ENCODE data around the gene YBEY. TPM values are rescaled to one million over a fixed set of nuclear protein-coding genes. Genes with fewer than 3 reads are reported as not detected.
"Not testable (repeated sequence)": the region's sequence is repeated elsewhere in the genome, so short reads cannot be mapped to it uniquely, and the experiment has no call there.

The YBEY gene
- polyA plus RNA-seq (ENCODE audit: insufficient read length in 4 of 4), result 10 to 100 TPM; 21.7 to 27.1 (median 23.3) TPM

GRCh38 chr21:46285761-46286647, at the start of gene YBEY:
YBEY (plus strand) TSS chr21:46286342; CDS start chr21:46286914, 572 bp downstream.
- peak; percentile 76 to 85 (median 82) for DNase-seq (ENCODE audit: low read depth in 4 of 4, low spot score in 2 of 4)

DNA sequence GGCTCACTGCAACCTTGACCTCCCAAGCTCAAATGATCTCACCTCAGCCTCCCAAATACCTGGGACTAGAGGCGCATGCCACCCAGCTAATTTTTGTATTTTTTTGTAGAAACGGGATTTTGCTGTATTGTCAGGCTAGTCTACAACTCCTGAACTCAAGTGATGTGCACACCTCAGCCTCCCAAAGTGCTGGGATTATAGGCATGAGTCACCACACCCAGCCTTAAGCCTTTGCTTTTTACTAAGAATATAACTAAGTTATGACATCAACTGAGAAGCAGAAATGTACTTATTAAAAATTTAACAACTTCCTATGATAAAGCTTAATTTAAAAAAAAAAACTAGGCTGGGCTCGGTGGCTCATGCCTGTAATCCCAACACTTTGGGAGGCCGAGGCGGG, 48.7 kb upstream of the YBEY start:
- DNase-seq (ENCODE audit: low read depth in 4 of 4, low spot score in 2 of 4), result no peak

DNA sequence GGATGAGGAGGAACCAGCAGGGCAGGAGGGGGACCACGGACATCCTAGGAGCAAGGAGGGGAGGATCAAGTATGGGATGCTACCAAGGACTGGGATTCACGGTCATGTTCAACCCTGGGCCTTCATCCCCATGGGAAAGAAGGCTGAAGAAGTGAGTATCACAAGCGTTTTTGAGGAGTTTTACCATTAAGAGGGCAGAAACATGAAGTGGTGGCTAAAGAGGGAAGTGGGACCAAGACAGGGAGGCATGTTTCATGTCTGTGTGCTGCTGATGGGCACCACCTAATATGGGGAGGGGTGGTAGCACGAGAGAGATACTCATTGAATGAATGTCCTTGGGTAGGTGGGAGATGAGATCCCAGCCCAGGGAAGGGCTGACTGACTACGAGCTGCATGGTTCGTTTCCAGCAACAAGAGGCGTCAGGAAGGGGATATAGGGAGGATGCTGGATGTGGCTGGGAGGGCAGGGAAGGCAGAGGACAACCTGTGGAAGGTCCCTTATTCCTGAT, 46.3 kb upstream of the YBEY start:
- DNase-seq (ENCODE audit: low read depth in 4 of 4, low spot score in 2 of 4), result no peak

GRCh38 chr21:46241577-46241976, 44.6 kb upstream of the YBEY start:
- DNase-seq (ENCODE audit: low read depth in 4 of 4, low spot score in 2 of 4), result not testable (repeated sequence)

DNA sequence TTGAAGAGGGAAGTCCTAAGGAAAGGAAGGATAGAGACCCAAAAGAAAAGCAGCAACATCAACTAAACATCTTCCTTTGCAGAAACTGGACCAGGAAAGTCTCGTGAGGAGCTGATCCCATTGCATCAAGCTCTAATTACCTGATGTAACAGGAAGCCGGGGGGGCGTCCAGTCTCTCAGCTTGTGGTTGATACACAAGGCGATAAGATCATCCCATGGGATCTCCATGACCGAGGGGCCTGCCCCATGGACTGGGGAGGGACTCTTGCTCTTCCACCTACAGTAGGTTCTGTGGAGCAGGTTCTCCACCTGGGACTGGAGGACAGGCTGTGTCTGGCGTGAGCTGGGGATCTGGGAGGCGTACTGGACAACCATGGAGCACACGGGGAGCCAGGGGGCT, 42.8 kb upstream of the YBEY start:
- no peak for DNase-seq (ENCODE audit: low read depth in 4 of 4, low spot score in 2 of 4)

GRCh38 chr21:46243960-46244361, 42.2 kb upstream of the YBEY start:
- no peak for DNase-seq (ENCODE audit: low read depth in 4 of 4, low spot score in 2 of 4)

DNA sequence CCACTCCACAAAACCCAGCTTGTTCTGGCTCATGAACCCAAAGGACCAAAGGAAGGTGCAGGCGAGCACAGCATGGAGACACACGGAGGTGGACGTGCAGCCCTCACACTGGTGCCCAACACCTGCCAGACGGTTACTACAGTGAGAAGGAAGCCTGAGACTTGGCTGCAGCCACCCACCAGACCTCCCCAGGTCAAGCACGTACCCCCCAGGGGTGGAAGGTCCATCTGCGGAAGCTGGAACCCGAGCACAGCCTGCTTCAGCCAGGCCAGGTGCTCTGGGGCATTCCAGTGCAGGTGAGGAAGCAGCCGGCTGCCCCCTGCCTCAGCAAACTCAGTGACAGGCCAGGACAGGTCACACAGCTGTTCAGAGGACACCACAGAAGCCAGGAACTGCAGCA, 41.5 kb upstream of the YBEY start:
- no peak for DNase-seq (ENCODE audit: low read depth in 4 of 4, low spot score in 2 of 4)

DNA sequence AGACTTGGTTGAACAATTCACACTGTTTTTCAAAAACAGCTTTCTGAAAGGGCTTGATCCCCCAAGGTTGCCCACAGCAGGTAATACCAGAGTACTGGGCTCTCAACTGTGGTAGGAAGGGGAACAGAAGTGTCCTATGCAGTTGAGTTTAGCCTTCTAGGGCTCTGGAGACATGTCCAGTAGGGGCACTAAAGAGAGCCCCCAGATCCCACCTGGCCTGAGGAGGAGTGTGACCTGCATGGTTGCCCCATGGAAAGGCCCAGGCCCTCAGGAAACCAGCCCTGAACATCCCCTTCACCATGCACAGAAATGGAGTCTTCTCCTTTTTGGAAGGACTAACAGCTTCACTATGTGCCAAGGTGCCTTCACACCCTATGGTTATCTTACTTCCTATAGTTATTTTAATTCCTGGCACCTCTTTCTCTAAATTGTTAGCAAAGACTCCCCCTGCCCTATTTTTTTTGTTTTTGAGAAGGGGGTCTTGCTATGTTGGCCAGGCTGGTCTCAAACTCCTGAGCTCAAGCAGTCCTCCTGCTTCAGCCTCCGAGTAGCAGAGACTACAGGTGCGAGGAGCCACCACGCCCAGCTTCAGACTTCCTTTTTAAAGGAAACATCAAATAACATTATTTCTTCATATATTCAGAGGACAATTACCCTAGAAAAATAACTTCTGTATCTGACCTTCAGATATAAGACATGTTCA, 40.8 kb upstream of the YBEY start:
- DNase-seq (ENCODE audit: low read depth in 4 of 4, low spot score in 2 of 4), result no peak

GRCh38 chr21:46246345-46246744, 39.8 kb upstream of the YBEY start:
- DNase-seq (ENCODE audit: low read depth in 4 of 4, low spot score in 2 of 4), result no peak

DNA sequence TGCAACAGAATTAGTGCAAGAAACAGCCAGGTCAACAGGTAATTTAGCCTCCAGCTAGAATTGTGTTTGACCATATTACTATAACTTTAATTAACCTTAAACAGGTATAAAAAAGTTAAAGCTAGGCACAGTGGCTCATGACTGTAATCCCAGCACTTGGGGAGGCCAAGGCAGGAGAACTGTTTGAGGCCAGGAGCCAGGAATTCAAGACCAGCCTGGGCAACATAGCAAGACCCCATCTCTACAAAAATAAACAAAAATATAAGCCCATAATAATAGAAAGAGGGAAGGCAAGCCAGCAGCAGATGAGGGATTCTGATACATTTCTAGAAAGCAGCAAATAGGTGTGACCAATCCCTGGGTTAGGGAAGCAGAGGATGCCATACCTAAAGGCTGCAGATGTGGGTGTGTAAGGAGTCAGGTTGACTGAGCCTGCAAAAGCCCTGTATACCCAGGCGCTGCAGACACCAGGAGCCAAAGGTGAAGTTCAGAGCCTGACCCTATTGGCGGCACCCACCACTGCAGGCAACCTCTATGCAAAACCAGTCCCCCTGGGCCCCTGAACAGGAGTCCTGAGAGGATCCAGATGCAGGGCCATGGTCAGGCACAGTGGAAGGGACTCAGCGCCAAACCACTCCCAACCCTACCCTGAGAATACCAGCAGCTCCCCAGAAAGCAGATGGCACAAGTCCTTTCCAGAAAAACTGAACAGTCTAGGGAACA, 38.3 kb upstream of the YBEY start:
- DNase-seq (ENCODE audit: low read depth in 4 of 4, low spot score in 2 of 4), result no peak

GRCh38 chr21:46248422-46248782, 37.7 kb upstream of the YBEY start:
- no peak for DNase-seq (ENCODE audit: low read depth in 4 of 4, low spot score in 2 of 4)

- no peak for DNase-seq (ENCODE audit: low read depth in 4 of 4, low spot score in 2 of 4)
These were observed 37.3 kb upstream of the YBEY start for GRCh38 chr21:46248827-46249226.

DNA sequence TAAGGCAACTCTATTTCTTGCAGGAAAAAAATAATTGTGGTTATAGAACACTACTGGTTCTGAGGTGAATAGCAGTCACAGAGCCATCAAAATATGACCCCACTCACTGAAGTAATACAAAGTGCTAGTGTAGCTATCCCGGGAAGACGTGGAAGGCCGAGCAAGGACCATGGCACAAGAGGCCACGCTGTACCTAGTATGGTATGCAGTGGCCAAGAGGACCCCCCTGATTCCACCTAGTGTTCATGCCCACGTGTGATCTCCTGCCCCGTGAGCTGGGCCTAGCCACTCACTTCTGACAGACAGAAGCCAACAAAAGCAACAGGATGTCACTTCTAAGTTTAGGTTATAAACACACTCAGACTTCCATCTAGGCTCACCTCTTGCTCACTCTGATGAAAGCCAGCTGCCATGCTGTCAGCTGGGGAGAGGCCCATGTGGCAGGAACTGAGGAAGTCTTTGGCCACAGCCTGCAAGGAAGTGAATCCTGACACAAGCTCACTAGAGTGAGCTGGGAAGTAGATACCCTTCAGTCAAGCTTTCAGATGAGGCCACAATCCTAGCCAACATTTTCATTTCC, 35.9 kb upstream of the YBEY start:
- DNase-seq (ENCODE audit: low read depth in 4 of 4, low spot score in 2 of 4), result no peak

GRCh38 chr21:46252840-46253239, 33.3 kb upstream of the YBEY start:
- DNase-seq (ENCODE audit: low read depth in 4 of 4, low spot score in 2 of 4), result no peak

DNA sequence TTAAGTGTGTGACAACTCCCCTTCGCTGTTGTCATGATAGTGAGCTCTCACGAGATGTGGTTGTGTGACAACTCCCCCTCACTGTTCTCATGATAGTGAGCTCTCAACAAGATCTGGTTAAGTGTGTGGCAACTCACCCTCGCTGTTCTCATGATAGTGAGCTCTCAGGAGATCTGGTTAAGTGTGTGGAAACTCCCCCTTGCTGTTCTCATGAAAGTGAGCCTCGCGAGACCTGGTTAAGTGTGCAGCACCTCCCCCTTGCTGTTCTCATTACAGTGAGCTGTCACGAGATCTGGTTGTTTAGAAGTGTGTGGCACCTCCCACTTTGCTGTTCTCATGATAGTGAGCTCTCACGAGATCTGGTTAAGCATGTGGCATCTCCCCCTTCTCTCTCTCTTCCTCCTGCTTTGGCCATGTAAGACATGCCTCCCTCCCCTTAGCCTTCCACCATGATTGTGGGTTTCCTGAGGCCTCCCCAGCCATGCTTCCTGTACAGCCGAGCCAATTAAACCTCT, 32.5 kb upstream of the YBEY start:
- DNase-seq (ENCODE audit: low read depth in 4 of 4, low spot score in 2 of 4), result no peak

GRCh38 chr21:46254208-46254975, 31.8 kb upstream of the YBEY start:
- DNase-seq (ENCODE audit: low read depth in 4 of 4, low spot score in 2 of 4), result no peak

GRCh38 chr21:46255166-46255565, 31.0 kb upstream of the YBEY start:
- DNase-seq (ENCODE audit: low read depth in 4 of 4, low spot score in 2 of 4), result no peak

DNA sequence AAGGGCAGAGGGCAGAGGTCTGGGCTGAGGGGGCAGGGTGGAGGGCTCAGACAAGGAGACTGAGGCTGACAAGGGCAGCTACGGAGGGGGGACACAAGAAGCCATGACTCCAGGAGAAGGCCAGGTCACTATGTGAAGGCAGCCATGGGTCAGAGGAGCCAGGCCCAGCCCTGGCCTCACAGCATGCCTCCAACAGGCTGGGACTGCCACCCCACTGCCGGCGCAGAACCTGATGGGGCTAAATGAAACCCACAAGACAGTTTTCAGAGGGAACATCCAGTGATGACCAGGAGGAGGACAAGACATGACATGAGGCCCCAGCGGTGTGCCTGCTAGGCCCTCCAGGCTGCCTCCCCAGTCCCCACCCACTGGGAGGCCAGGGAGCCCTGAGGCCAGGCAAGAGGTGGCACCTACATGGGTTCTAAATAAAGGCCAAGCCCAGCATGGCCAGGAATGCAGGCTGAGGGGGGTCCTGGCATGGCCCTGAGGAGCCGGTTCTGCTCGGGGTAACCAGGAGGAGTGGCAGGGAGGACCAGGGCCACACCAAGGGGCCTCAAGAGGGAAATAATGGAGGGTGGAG, 30.3 kb upstream of the YBEY start:
- DNase-seq (ENCODE audit: low read depth in 4 of 4, low spot score in 2 of 4), result no peak

DNA sequence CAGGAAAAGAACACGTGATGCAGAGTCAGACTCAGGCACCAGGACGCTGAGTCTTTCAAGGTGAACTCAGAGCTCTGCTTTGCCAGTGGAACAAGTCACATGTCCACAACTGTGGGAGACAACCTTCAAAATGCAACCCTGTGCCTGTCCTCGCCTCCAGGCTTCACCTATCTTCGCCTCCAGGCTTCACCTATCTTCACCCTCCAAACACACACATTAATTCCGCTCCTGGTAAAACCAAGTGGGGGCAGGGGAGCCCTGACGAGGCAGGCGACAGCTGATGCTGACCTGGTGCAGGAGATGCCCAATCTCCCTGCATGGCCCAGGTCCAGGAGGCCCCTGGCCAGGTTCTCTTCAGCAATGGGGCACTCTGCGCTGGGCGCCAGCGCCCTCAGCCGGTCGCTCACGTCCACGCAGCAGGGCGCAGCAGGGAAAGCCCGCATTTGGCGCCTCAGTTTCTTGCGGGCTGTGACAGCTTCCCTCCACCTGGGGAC, 29.6 kb upstream of the YBEY start:
- no peak for DNase-seq (ENCODE audit: low read depth in 4 of 4, low spot score in 2 of 4)

All from left renal cortex interstitium (tissue), 4 donors.